ENCODE measurements around the gene KCTD20. TPM values are rescaled to one million over a fixed set of nuclear protein-coding genes. Genes with fewer than 3 reads are reported as not detected.

Gene KCTD20
- total and polyA plus RNA-seq, 2 experiments from 2014 or later, result 22.0 to 25.5 TPM

- peaks cover 17% of the 10 kb centered on the region for H3K4me1 ChIP-seq (ENCODE audit: low read depth)
- no peaks in the 10 kb centered on the region for H3K9me3 ChIP-seq (ENCODE audit: low read depth)
- no peak overlapping the region for H3K4me3 ChIP-seq
- H3K27ac ChIP-seq, result no peak overlapping the region
- no peaks in the 10 kb centered on the region for H3K27me3 ChIP-seq
- TF ChIP-seq CTCF (IDR thresholded peaks at IDR 0.05; ENCODE audit: low read depth, low read length), result no peak
- DNase-seq (ENCODE audit: low read depth in 1 of 2, low spot score in 1 of 2), result no peak
- H3K36me3 ChIP-seq, result peaks cover 50% of the 10 kb centered on the region
Measured at GRCh38 chr6:36523936-36524499, 81.2 kb downstream of the KCTD20 start.

GRCh38 chr6:36524871-36525270 lies 82.1 kb downstream of the KCTD20 start:
- Histone ChIP-seq H3K27ac (no peak overlapping the region), H3K4me1 (ENCODE audit: low read depth) (peaks cover 19% of the 10 kb centered on the region), H3K9me3 (ENCODE audit: low read depth) (no peaks in the 10 kb centered on the region), H3K27me3 (no peaks in the 10 kb centered on the region), H3K4me3 (no peak overlapping the region), H3K36me3 (peaks cover 43% of the 10 kb centered on the region)
- no peak for TF ChIP-seq CTCF (IDR thresholded peaks at IDR 0.05; ENCODE audit: low read depth, low read length)
- DNase-seq (ENCODE audit: low read depth in 1 of 2, low spot score in 1 of 2), result no peak

- TF ChIP-seq CTCF (IDR thresholded peaks at IDR 0.05; ENCODE audit: low read depth, low read length), result no peak
- Histone ChIP-seq H3K36me3 (peaks cover 40% of the 10 kb centered on the region), H3K4me1 (ENCODE audit: low read depth) (peaks cover 19% of the 10 kb centered on the region), H3K27ac (no peak overlapping the region), H3K4me3 (no peak overlapping the region), H3K9me3 (ENCODE audit: low read depth) (no peaks in the 10 kb centered on the region), H3K27me3 (no peaks in the 10 kb centered on the region)
- DNase-seq (ENCODE audit: low read depth in 1 of 2, low spot score in 1 of 2), result no peak
Measured at GRCh38 chr6:36525346-36525745, 82.5 kb downstream of the KCTD20 start.

- H3K4me3 ChIP-seq, result no peak overlapping the region
- peaks cover 34% of the 10 kb centered on the region for H3K36me3 ChIP-seq
- H3K4me1 ChIP-seq (ENCODE audit: low read depth), result peaks cover 19% of the 10 kb centered on the region
- no peak overlapping the region for H3K27ac ChIP-seq
- H3K9me3 ChIP-seq (ENCODE audit: low read depth), result no peaks in the 10 kb centered on the region
- peak in 1 of 2 donors; percentile 16 for DNase-seq (ENCODE audit: low read depth in 1 of 2, low spot score in 1 of 2)
- H3K27me3 ChIP-seq, result no peaks in the 10 kb centered on the region
- no peak for TF ChIP-seq CTCF (IDR thresholded peaks at IDR 0.05; ENCODE audit: low read depth, low read length)
Measured at GRCh38 chr6:36526066-36526465, 83.3 kb downstream of the KCTD20 start.

GRCh38 chr6:36533321-36533720 lies 90.5 kb downstream of the KCTD20 start:
- H3K4me3 ChIP-seq, result no peak overlapping the region
- DNase-seq (ENCODE audit: low read depth in 1 of 2, low spot score in 1 of 2), result no peak
- peaks cover 9% of the 10 kb centered on the region for H3K4me1 ChIP-seq (ENCODE audit: low read depth)
- H3K9me3 ChIP-seq (ENCODE audit: low read depth), result no peaks in the 10 kb centered on the region
- H3K27ac ChIP-seq, result no peak overlapping the region
- H3K36me3 ChIP-seq, result peaks cover 6% of the 10 kb centered on the region
- H3K27me3 ChIP-seq, result no peaks in the 10 kb centered on the region
- no peak for TF ChIP-seq CTCF (IDR thresholded peaks at IDR 0.05; ENCODE audit: low read depth, low read length)

Data from cardiac muscle cell (in vitro differentiated cells and primary cell).